Measurements from ENCODE around the gene UBE4B. TPM values are rescaled to one million over a fixed set of nuclear protein-coding genes. Genes with fewer than 3 reads are reported as not detected.

UBE4B gene
- total and polyA plus RNA-seq, 10 of the 15 experiments (the other 5 are each of a cell fraction or from before 2014, with no cell fraction given) = 2.9 to 32.6 (median 20.7) TPM

DNA sequence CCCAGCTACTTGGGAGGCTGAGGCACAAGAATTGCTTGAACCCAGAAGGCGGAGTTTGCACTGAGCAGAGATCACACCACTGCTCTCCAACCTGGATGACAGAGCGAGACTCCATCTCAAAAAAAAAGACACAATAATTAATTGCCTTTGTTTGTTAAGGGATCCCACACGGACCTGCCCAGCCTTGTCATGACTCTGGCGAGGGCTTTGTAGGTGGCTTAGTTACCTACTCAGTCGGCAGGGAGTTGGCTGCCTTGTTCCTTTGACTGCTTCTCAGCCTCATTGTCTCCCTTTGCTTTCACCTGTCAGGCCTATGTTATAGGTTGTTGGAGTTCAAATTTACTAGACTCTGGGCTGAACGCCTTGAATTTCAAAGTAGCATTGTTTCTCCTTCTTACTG, 82.0 kb downstream of the UBE4B start:
- Histone ChIP-seq H3K4me3 (no peak overlapping the region), H3K4me2 (ENCODE audit: control insufficient read depth, insufficient read depth) (no peak overlapping the region), H2AFZ (ENCODE audit: control insufficient read depth, low read depth, low read length) (no peak overlapping the region), H3K27ac (ENCODE audit: control insufficient read depth, insufficient read depth) (no peak overlapping the region), H4K20me1 (ENCODE audit: control insufficient read depth, insufficient read depth) (no peaks in the 10 kb centered on the region), H3K79me2 (ENCODE audit: control insufficient read depth, insufficient read depth, low read length) (no peaks in the 10 kb centered on the region), H3K9me3 (replicated peaks; ENCODE audit: control insufficient read depth, insufficient read depth, low read length) (no peaks in the 10 kb centered on the region), H3K4me1 (ENCODE audit: control insufficient read depth, insufficient read depth, low read length) (no peaks in the 10 kb centered on the region), H3K27me3 (replicated peaks in 1 of 2; ENCODE audit: control insufficient read depth in 2 of 2, insufficient read depth in 2 of 2, low read length in 1 of 2) (no peaks in the 10 kb centered on the region), H3K36me3 (ENCODE audit: control insufficient read depth in 2 of 2, insufficient read depth in 2 of 2, low read length in 1 of 2) (peaks cover 0 to 3% of the 10 kb centered on the region in 2 experiments; a peak in 3 of 4 replicates), H3K9ac (ENCODE audit: control insufficient read depth, insufficient read depth, low read length) (no peak overlapping the region)
- RAD21 ChIA-PET (ENCODE audit: unreplicated experiment) = no interaction called here
- DNase-seq (ENCODE audit: low read depth, low spot score) (no peak), ATAC-seq (no peak), FAIRE-seq (no peak)
- intact Hi-C loops (cut with micrococcal nuclease; ENCODE audit: unreplicated experiment) (no loop called here), in situ Hi-C loops (cut with MboI) (no loop called here)
- BruUV-seq (replicated peaks) = no TSS peak
- WGBS (ENCODE audit: insufficient coverage, insufficient replicate concordance, low lambda C conversion rate, missing lambda C conversion rate) = 95% methylated on average over 6 of the region's 6 CpGs
- SMC1A ChIA-PET (ENCODE audit: uncharacterized antibody, unreplicated experiment) = no interaction called here
- CTCF ChIA-PET = no interaction called here
- POLR2A ChIA-PET = no interaction called here
- TF ChIP-seq MEF2A (IDR thresholded peaks at IDR 0.05; ENCODE audit: insufficient read depth, low read depth, low read length) = no peak
- TF ChIP-seq, protein P1, sequence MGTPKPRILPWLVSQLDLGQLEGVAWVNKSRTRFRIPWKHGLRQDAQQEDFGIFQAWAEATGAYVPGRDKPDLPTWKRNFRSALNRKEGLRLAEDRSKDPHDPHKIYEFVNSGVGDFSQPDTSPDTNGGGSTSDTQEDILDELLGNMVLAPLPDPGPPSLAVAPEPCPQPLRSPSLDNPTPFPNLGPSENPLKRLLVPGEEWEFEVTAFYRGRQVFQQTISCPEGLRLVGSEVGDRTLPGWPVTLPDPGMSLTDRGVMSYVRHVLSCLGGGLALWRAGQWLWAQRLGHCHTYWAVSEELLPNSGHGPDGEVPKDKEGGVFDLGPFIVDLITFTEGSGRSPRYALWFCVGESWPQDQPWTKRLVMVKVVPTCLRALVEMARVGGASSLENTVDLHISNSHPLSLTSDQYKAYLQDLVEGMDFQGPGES (IDR thresholded peaks at IDR 0.05) = no peak
- TF ChIP-seq SIX5 (IDR thresholded peaks at IDR 0.05; ENCODE audit: low read depth, low read length, severe bottlenecking) = no peak
- TF ChIP-seq SMC3 (IDR thresholded peaks at IDR 0.05; ENCODE audit: borderline replicate concordance, low read length) = no peak
- TF ChIP-seq NFXL1 (IDR thresholded peaks at IDR 0.05; ENCODE audit: borderline replicate concordance) = no peak
- no peak for TF ChIP-seq SUZ12 (IDR thresholded peaks at IDR 0.05; ENCODE audit: unreplicated experiment)
- no peak for TF ChIP-seq CEBPB (IDR thresholded peaks at IDR 0.05; ENCODE audit: borderline replicate concordance in 1 of 2, low read depth in 2 of 2, low read length in 2 of 2)
- TF ChIP-seq, protein P2, sequence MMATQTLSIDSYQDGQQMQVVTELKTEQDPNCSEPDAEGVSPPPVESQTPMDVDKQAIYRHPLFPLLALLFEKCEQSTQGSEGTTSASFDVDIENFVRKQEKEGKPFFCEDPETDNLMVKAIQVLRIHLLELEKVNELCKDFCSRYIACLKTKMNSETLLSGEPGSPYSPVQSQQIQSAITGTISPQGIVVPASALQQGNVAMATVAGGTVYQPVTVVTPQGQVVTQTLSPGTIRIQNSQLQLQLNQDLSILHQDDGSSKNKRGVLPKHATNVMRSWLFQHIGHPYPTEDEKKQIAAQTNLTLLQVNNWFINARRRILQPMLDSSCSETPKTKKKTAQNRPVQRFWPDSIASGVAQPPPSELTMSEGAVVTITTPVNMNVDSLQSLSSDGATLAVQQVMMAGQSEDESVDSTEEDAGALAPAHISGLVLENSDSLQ (IDR thresholded peaks at IDR 0.05) = no peak
- no peak for TF ChIP-seq RUNX3 (IDR thresholded peaks at IDR 0.05; ENCODE audit: low read length)
- no peak for TF ChIP-seq CBX3 (IDR thresholded peaks at IDR 0.05; ENCODE audit: borderline replicate concordance, low read depth)
- TF ChIP-seq SPI1 (IDR thresholded peaks at IDR 0.05; ENCODE audit: borderline replicate concordance, insufficient read depth, low read depth, low read length) = no peak
- no peak for TF ChIP-seq EZH2 (IDR thresholded peaks at IDR 0.05; ENCODE audit: borderline replicate concordance, control insufficient read depth, low read depth, low read length)
- TF ChIP-seq NBN (IDR thresholded peaks at IDR 0.05) = no peak
- TF ChIP-seq ESRRA (IDR thresholded peaks at IDR 0.05; ENCODE audit: low read length) = no peak
- TF ChIP-seq TCF12 (IDR thresholded peaks at IDR 0.05; ENCODE audit: low read depth, low read length) = no peak
- TF ChIP-seq, protein P3, sequence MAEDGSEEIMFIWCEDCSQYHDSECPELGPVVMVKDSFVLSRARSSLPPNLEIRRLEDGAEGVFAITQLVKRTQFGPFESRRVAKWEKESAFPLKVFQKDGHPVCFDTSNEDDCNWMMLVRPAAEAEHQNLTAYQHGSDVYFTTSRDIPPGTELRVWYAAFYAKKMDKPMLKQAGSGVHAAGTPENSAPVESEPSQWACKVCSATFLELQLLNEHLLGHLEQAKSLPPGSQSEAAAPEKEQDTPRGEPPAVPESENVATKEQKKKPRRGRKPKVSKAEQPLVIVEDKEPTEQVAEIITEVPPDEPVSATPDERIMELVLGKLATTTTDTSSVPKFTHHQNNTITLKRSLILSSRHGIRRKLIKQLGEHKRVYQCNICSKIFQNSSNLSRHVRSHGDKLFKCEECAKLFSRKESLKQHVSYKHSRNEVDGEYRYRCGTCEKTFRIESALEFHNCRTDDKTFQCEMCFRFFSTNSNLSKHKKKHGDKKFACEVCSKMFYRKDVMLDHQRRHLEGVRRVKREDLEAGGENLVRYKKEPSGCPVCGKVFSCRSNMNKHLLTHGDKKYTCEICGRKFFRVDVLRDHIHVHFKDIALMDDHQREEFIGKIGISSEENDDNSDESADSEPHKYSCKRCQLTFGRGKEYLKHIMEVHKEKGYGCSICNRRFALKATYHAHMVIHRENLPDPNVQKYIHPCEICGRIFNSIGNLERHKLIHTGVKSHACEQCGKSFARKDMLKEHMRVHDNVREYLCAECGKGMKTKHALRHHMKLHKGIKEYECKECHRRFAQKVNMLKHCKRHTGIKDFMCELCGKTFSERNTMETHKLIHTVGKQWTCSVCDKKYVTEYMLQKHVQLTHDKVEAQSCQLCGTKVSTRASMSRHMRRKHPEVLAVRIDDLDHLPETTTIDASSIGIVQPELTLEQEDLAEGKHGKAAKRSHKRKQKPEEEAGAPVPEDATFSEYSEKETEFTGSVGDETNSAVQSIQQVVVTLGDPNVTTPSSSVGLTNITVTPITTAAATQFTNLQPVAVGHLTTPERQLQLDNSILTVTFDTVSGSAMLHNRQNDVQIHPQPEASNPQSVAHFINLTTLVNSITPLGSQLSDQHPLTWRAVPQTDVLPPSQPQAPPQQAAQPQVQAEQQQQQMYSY (CRISPR knock-in tag; IDR thresholded peaks at IDR 0.05) = no peak
